ENCODE data around the gene CHCHD10.

DNA sequence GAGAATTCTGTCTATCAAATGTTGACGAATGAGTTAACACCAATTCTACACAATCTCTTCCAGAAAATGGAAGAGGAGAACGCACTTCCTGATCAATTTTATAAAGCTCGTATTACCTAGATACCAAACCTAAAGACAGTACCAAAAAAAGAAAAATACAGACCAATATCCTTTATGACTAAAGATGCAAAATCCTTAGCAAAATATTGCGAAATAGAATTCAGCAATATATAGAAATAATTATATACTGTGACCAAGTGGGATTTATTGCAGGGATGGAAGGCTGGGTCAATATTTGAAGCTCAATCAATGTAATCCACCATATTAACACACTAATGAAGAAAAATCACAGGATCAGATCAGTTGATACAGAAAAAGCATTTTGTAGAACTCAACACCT lies 44.6 kb upstream of the CHCHD10 start:
- TF ChIP-seq, protein P1, sequence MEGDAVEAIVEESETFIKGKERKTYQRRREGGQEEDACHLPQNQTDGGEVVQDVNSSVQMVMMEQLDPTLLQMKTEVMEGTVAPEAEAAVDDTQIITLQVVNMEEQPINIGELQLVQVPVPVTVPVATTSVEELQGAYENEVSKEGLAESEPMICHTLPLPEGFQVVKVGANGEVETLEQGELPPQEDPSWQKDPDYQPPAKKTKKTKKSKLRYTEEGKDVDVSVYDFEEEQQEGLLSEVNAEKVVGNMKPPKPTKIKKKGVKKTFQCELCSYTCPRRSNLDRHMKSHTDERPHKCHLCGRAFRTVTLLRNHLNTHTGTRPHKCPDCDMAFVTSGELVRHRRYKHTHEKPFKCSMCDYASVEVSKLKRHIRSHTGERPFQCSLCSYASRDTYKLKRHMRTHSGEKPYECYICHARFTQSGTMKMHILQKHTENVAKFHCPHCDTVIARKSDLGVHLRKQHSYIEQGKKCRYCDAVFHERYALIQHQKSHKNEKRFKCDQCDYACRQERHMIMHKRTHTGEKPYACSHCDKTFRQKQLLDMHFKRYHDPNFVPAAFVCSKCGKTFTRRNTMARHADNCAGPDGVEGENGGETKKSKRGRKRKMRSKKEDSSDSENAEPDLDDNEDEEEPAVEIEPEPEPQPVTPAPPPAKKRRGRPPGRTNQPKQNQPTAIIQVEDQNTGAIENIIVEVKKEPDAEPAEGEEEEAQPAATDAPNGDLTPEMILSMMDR (conservative IDR thresholded peaks at IDR 0.05; ENCODE audit: low read depth, low read length), result no peak
- TF ChIP-seq POLR2A (IDR thresholded peaks at IDR 0.05; ENCODE audit: low read depth, low read length), result no peak
- no peak for TF ChIP-seq BHLHE40 (IDR thresholded peaks at IDR 0.05; ENCODE audit: low read depth, low read length)
- TF ChIP-seq CEBPB (IDR thresholded peaks at IDR 0.05; ENCODE audit: low read depth, low read length), result peak; percentile 87
- TF ChIP-seq RCOR1 (IDR thresholded peaks at IDR 0.05; ENCODE audit: insufficient replicate concordance, low read length), result no peak
- TF ChIP-seq RAD21 (IDR thresholded peaks at IDR 0.05; ENCODE audit: low read length), result no peak
- no peak for TF ChIP-seq MAFK (IDR thresholded peaks at IDR 0.05; ENCODE audit: low read depth, low read length)
- TF ChIP-seq MAZ (IDR thresholded peaks at IDR 0.05; ENCODE audit: borderline replicate concordance, low read depth, low read length), result no peak

Measured in IMR-90 (cell line).